ENCODE data around the gene PLLP.

The PLLP gene

GRCh38 chr16:57260294-57260929 is 24.1 kb downstream of the PLLP start:
- no peaks in the 10 kb centered on the region for H3K27me3 Mint-ChIP-seq
- H3K36me3 Mint-ChIP-seq, result peaks cover 3% of the 10 kb centered on the region
- H3K9me3 Mint-ChIP-seq, result no peaks in the 10 kb centered on the region
- peaks cover 9% of the 10 kb centered on the region for H3K4me1 Mint-ChIP-seq
- DNase-seq (ENCODE audit: low spot score in 2 of 2) (no peak), ATAC-seq (ENCODE audit: low read depth) (peak; percentile 66)
- H3K27ac Mint-ChIP-seq, result peak overlapping the region; percentile 86
- peak overlapping the region; percentile 69 for H3K4me3 Mint-ChIP-seq

DNA sequence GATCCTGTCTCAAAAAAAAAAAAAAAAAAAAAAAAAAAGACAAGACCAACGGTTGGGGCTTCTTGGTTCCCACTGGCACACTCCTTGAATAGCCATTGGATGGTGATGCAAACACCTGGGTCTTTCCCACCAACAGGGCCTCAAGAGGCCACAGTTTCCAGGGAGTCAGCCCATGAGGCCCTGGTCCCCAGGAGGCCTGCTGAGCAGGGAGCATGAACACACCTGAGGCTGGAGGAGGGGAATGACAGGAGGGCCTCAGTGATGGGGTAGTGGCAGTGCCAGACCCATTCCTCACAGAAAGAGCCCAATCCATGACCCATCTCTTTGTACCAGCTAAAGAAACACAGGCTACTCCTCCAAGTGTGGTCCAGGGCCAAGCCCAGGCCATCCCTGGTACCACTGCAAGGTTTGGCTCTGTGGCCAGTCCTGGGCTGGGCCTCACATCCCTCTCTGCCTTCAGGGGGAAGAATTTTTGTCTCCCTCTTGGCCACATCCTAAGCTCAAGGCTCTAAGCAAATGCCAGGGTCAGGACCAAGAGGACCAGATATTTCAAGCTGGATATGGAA is 25.5 kb downstream of the PLLP start:
- DNase-seq (ENCODE audit: low spot score in 2 of 2) (no peak), ATAC-seq (ENCODE audit: low read depth) (no peak)
- Mint-ChIP-seq H3K27me3 (no peaks in the 10 kb centered on the region), H3K9me3 (no peaks in the 10 kb centered on the region), H3K27ac (no peak overlapping the region), H3K4me1 (peaks cover 5% of the 10 kb centered on the region), H3K36me3 (peaks cover 3% of the 10 kb centered on the region), H3K4me3 (no peak overlapping the region)

- ATAC-seq (ENCODE audit: low read depth) (no peak), DNase-seq (ENCODE audit: low spot score in 2 of 2) (no peak)
- H3K9me3 Mint-ChIP-seq, result no peaks in the 10 kb centered on the region
- H3K36me3 Mint-ChIP-seq, result peaks cover 5% of the 10 kb centered on the region
- no peak overlapping the region for H3K27ac Mint-ChIP-seq
- no peak overlapping the region for H3K4me3 Mint-ChIP-seq
- peaks cover 5% of the 10 kb centered on the region for H3K4me1 Mint-ChIP-seq
- no peaks in the 10 kb centered on the region for H3K27me3 Mint-ChIP-seq
Measured at GRCh38 chr16:57258226-57258909, 26.1 kb downstream of the PLLP start.

DNA sequence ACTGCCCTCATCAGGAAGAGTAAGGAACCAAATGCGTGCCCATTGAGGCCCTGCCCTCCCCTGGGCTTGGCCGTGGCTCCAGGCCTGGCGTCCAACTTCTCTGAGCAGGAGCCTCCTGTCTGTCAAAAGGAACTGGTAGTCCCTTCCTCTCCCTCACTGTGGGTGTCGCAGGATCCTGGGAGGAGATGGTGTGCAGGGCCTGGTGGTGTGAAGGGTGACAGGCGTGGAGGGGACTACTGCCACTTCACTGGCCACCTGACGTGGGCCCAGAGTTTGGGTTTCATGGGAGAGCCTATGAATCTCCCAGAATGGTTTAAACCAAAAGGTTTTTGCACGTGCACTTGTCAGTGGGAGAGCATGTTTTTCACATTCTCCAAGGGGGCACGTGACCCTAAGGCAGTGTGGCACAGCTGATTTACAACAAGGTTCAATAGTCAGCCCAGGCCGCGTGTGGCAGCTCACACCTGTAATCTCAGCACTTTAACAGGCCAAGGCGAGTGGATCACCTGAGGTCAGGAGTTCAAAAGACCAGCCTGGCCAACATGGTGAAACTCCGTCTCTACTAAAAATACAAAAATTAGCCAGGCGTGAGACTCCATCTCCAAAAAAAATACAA is 26.9 kb downstream of the PLLP start:
- H3K27me3 Mint-ChIP-seq, result no peaks in the 10 kb centered on the region
- H3K4me3 Mint-ChIP-seq, result no peak overlapping the region
- peaks cover 8% of the 10 kb centered on the region for H3K36me3 Mint-ChIP-seq
- H3K27ac Mint-ChIP-seq, result no peak overlapping the region
- ATAC-seq (ENCODE audit: low read depth) (no peak), DNase-seq (ENCODE audit: low spot score in 2 of 2) (no peak)
- H3K4me1 Mint-ChIP-seq, result peaks cover 5% of the 10 kb centered on the region
- H3K9me3 Mint-ChIP-seq, result peaks cover under 1% of the 10 kb centered on the region

- DNase-seq (ENCODE audit: low spot score in 2 of 2) (no peak), ATAC-seq (ENCODE audit: low read depth) (no peak)
- no peak overlapping the region for H3K27ac Mint-ChIP-seq
- no peak overlapping the region for H3K4me3 Mint-ChIP-seq
- no peaks in the 10 kb centered on the region for H3K27me3 Mint-ChIP-seq
- H3K4me1 Mint-ChIP-seq, result peaks cover 5% of the 10 kb centered on the region
- H3K9me3 Mint-ChIP-seq, result peaks cover 3% of the 10 kb centered on the region
- H3K36me3 Mint-ChIP-seq, result peaks cover 16% of the 10 kb centered on the region
Measured at GRCh38 chr16:57256601-57257395, 27.7 kb downstream of the PLLP start.

- no peak overlapping the region for H3K27ac Mint-ChIP-seq
- no peaks in the 10 kb centered on the region for H3K27me3 Mint-ChIP-seq
- H3K4me3 Mint-ChIP-seq, result no peak overlapping the region
- H3K4me1 Mint-ChIP-seq, result peaks cover 5% of the 10 kb centered on the region
- H3K36me3 Mint-ChIP-seq, result peaks cover 20% of the 10 kb centered on the region
- ATAC-seq (ENCODE audit: low read depth), result no peak
- no peak for DNase-seq (ENCODE audit: low spot score in 2 of 2)
- peaks cover 3% of the 10 kb centered on the region for H3K9me3 Mint-ChIP-seq
Measured at GRCh38 chr16:57255686-57256415, 28.6 kb downstream of the PLLP start.

GRCh38 chr16:57253466-57253865 is 31.0 kb downstream of the PLLP start:
- no peak for ATAC-seq (ENCODE audit: low read depth)
- Mint-ChIP-seq H3K36me3 (peaks cover 33% of the 10 kb centered on the region), H3K4me1 (no peaks in the 10 kb centered on the region), H3K27ac (no peak overlapping the region), H3K27me3 (no peaks in the 10 kb centered on the region), H3K4me3 (no peak overlapping the region), H3K9me3 (peaks cover 3% of the 10 kb centered on the region)
- DNase-seq (ENCODE audit: low spot score in 2 of 2), result no peak

DNA sequence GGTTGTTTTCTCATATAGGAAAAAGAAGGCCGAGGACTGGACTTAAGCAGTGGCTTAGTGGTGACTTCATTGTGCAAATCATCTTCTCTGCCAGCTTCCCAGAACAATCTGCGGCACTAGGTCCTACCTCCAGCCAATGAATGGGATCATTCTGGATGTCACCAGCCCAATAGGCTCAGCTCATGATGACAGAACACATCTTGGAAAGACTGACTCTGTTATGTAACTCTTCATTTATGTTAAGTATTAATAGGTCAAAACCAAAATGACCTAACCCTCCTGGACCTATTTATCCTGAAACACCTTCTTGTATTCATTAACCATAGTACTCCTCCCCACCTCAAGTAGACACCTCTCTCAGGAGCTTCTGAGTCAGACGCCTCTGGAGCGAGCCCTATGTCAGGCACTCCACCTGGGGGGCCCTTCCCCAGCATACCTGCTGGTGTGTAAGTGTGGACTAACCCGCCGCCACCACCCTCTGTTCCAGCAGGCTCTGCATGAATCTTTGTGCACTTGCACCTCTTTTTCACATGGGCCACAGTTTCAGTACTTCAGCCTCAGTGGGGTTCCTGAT is 32.2 kb downstream of the PLLP start:
- ATAC-seq (ENCODE audit: low read depth), result no peak
- Mint-ChIP-seq H3K4me1 (no peaks in the 10 kb centered on the region), H3K27me3 (no peaks in the 10 kb centered on the region), H3K36me3 (peaks cover 33% of the 10 kb centered on the region), H3K27ac (no peak overlapping the region), H3K4me3 (no peak overlapping the region), H3K9me3 (peaks cover 3% of the 10 kb centered on the region)
- no peak for DNase-seq (ENCODE audit: low spot score in 2 of 2)

DNA sequence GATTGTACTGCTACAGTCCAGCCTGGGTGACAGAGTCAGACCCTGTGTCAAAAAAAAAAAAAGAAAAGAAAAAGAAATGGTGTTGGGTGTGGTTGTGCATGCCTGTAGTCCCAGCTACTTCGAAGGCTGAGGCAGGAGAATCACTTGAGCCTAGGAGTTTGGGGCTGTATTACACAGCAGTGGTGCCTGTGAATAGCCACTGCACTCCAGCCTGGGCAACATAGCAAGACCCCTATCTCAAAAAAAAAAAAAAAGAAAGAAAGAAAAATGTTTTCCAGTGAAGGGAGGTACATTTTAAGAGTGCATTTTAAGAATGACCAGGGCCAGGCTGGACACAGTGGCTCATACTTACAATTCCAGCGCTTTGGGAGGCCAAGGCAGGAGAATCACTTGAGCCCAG is 33.1 kb downstream of the PLLP start:
- no peak overlapping the region for H3K4me3 Mint-ChIP-seq
- H3K27ac Mint-ChIP-seq, result no peak overlapping the region
- DNase-seq (ENCODE audit: low spot score in 2 of 2) (no peak), ATAC-seq (ENCODE audit: low read depth) (no peak)
- H3K36me3 Mint-ChIP-seq, result peaks cover 33% of the 10 kb centered on the region
- H3K27me3 Mint-ChIP-seq, result no peaks in the 10 kb centered on the region
- no peaks in the 10 kb centered on the region for H3K4me1 Mint-ChIP-seq
- H3K9me3 Mint-ChIP-seq, result peaks cover 3% of the 10 kb centered on the region

- H3K9me3 Mint-ChIP-seq, result no peaks in the 10 kb centered on the region
- ATAC-seq (ENCODE audit: low read depth) (peak; percentile 7), DNase-seq (ENCODE audit: low spot score in 2 of 2) (no peak)
- H3K4me1 Mint-ChIP-seq, result peaks cover 22% of the 10 kb centered on the region
- peaks cover 12% of the 10 kb centered on the region for H3K36me3 Mint-ChIP-seq
- no peaks in the 10 kb centered on the region for H3K27me3 Mint-ChIP-seq
- H3K4me3 Mint-ChIP-seq, result peak overlapping the region; percentile 90
- peak overlapping the region; percentile 47 for H3K27ac Mint-ChIP-seq
Measured at GRCh38 chr16:57245472-57246113, 38.9 kb downstream of the PLLP start.

DNA sequence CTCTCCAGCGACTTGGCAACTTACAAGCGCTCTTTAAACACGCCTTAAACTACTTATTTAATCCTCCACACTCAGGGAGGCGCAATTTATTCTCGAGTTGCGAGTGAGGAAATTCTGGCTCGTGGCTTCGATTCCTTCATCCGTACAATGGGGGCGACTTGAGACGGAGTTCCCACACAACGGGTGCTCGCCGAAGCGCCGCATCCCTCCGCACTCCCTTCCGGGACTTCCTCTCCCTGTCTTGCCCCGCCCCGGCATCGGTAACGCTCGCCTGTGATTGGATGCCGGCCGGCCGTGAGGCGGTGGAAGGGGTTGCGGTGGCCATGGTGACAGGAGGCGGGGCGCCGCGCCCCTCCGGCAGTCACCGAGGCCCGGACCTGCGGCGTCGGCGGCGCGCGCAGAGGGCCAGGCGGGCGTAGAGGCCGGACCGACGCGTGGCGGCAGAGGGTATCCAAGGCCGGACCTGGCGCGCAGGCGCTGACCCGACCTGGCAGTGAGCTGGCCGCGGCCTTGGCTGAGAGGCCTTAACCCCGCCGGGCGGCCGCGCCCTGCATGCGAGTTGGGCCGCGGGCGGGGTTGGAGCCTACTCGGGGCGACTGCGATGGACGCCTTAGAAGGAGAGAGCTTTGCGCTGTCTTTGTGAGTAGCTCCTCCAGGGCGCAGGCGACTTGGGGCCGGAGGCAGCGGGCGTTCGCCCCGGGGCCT is 39.6 kb downstream of the PLLP start, which contains the start of gene ARL2BP:
ARL2BP (plus strand) TSS at position 493 of the 705 bp plus-strand sequence; CDS start at position 602, 109 bp downstream.
- Mint-ChIP-seq H3K27ac (peak within 1 kb of the TSS; percentile 90), H3K4me1 (peaks cover 24% of the 10 kb centered on the region), H3K36me3 (peaks cover 9% of the 10 kb centered on the region), H3K4me3 (peak within 1 kb of the TSS; percentile 90), H3K9me3 (no peaks in the 10 kb centered on the region), H3K27me3 (no peaks in the 10 kb centered on the region)
- DNase-seq (ENCODE audit: low spot score in 2 of 2) (peak; percentile 91 to 94), ATAC-seq (ENCODE audit: low read depth) (peak; percentile 91)

DNA sequence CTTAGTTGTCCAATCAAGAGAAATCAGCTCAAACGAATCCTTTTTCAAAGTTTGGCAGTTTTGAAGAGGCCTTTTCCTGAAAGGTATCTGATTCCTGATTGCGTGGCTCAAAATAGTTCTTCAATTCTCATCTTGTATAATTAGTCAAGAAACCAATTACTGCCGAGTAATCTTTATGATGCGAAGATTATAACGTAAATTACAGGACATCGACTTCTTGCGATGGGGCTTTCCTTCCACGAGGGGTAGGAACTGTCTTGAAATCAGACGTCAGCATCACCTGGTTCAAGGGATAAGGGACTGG is 40.1 kb downstream of the PLLP start:
- Mint-ChIP-seq H3K27ac (peak overlapping the region; percentile 90), H3K36me3 (peaks cover 6% of the 10 kb centered on the region), H3K4me3 (peak overlapping the region; percentile 90), H3K27me3 (no peaks in the 10 kb centered on the region), H3K9me3 (no peaks in the 10 kb centered on the region), H3K4me1 (peaks cover 24% of the 10 kb centered on the region)
- ATAC-seq (ENCODE audit: low read depth) (peak; percentile 47), DNase-seq (ENCODE audit: low spot score in 2 of 2) (no peak)
